Heart left ventricle (tissue), 13 donors: ENCODE measurements around the gene OGDH.

ENCODE experiments used
- POLR2A ChIP-seq, 2 donors: fragments of 450-650 bp; IDR thresholded peaks; one replicate each; pipeline ENCODE4 v1.6.1; 2017; ENCODE audit warnings: antibody characterized with exemption in 2 of 2, mild to moderate bottlenecking in 2 of 2, moderate library complexity in 2 of 2
- TF ChIP-seq, protein P1 (sequence below), 12 donors: fragments of 200-600 bp; sonication (generic) in 4 of 12; IDR thresholded peaks; one replicate each; pipeline versions ENCODE4 v1.5.0 to v1.8.0; 2018 to 2022; ENCODE audit warnings: antibody characterized with exemption in 12 of 12, mild to moderate bottlenecking in 5 of 12
- donor health status: ischemic (EF 13 %, LVEDD 7.1; RV severe dilation, severe dysfunction).
- donor health status: DM: no; HTN: yes; CAD: no.
- donor health status: DM: no; HTN: no; CAD: no.
- donor health status: ischemic (EF 25% LVEDD 6.9; RV normal size, moderate dysfunction).
- donor health status: ischemic (EF 25% LVEDD 5.7; RV mildly dilated, moderate dysfunction).
- donor health status: ischemic (EF 35%, LVEDD 5.7; RV mildly dilated, moderate dysfunction).
- donor health status: nonischemic (EF 11% LVEDD 7.7; RV severe dilation, severe dysfunction).
- donor health status: DM: yes; HTN: yes; CAD: no.
- donor health status: PGD.
- donor health status: ischemic (EF 29% LVEDD 5.4; RV normal size, mild dysfunction).
- donor health status: nonischemic (EF 23%, LVEDD 6.1; RV moderate dilation, normal function).

DNA sequence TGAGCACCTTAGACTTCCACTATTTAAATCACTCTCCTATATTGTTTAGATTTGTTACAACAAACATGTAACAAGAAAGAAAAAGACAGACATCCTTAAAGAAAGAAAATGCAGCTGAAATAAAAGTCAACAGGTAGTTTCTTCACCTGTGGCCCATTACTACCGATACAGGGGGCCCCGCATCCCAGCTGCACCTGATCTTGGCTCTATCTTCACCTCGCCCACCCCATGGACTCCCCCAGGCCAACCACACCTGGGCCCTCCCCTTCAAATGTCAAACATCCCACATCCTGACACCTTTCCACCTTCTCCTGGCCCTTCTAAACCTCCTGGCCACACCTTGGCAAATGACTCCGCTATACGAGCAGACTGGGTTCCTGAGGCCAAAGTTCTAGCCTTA, 39.7 kb upstream of the OGDH start:
- TF ChIP-seq, protein P1, sequence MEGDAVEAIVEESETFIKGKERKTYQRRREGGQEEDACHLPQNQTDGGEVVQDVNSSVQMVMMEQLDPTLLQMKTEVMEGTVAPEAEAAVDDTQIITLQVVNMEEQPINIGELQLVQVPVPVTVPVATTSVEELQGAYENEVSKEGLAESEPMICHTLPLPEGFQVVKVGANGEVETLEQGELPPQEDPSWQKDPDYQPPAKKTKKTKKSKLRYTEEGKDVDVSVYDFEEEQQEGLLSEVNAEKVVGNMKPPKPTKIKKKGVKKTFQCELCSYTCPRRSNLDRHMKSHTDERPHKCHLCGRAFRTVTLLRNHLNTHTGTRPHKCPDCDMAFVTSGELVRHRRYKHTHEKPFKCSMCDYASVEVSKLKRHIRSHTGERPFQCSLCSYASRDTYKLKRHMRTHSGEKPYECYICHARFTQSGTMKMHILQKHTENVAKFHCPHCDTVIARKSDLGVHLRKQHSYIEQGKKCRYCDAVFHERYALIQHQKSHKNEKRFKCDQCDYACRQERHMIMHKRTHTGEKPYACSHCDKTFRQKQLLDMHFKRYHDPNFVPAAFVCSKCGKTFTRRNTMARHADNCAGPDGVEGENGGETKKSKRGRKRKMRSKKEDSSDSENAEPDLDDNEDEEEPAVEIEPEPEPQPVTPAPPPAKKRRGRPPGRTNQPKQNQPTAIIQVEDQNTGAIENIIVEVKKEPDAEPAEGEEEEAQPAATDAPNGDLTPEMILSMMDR (IDR thresholded peaks at IDR 0.05): no peak
- no peak for TF ChIP-seq POLR2A (IDR thresholded peaks at IDR 0.05)
